Measurements from ENCODE around the gene ACVR2B. TPM values are rescaled to one million over a fixed set of nuclear protein-coding genes. Genes with fewer than 3 reads are reported as not detected.

The ACVR2B gene
- polyA plus RNA-seq, 1 donor from 2014 or later: 33.3 TPM

DNA sequence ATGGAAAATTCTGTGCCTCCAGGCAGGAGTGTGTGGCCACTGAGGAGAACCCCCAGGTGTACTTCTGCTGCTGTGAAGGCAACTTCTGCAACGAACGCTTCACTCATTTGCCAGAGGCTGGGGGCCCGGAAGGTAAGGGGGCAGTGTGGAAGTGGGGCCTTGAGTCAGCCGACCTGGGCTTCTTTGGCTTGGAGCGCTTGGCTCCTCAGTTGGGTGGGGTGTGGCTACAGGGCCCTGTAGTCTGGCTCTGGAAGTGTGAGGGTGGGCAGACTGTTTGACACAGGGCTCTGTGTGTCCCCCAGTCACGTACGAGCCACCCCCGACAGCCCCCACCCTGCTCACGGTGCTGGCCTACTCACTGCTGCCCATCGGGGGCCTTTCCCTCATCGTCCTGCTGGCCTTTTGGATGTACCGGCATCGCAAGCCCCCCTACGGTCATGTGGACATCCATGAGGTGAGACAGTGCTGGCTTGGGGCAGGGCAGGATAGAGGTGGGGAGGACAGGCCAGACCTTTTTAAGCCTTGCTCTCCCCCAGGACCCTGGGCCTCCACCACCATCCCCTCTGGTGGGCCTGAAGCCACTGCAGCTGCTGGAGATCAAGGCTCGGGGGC, 24.3 kb downstream of the ACVR2B start:
- H3K36me3 ChIP-seq (ENCODE audit: insufficient read depth, low read length): peaks cover 4% of the 10 kb centered on the region

GRCh38 chr3:38478901-38479300, 25.2 kb downstream of the ACVR2B start:
- H3K9me2 ChIP-seq (ENCODE audit: insufficient read depth, low read length): no peaks in the 10 kb centered on the region
- H3K4me3 ChIP-seq (ENCODE audit: low read length): no peak overlapping the region
- no peaks in the 10 kb centered on the region for H3F3A ChIP-seq (ENCODE audit: insufficient read depth, low read length, poor library complexity, severe bottlenecking)
- peaks cover 4% of the 10 kb centered on the region for H3K36me3 ChIP-seq (ENCODE audit: insufficient read depth, low read length)
- H4K20me1 ChIP-seq (ENCODE audit: insufficient read depth): peaks cover 5% of the 10 kb centered on the region
- H3K9ac ChIP-seq (ENCODE audit: low read length): no peak overlapping the region
- no peaks in the 10 kb centered on the region for H3K27me3 ChIP-seq (ENCODE audit: insufficient read depth, low read depth, low read length)
- H3K27ac ChIP-seq (ENCODE audit: low read length): no peak overlapping the region
- TF ChIP-seq EZH2 (IDR thresholded peaks at IDR 0.05; ENCODE audit: borderline replicate concordance, insufficient read depth, low read length, poor library complexity, severe bottlenecking) (no peak), TAF1 (IDR thresholded peaks at IDR 0.05; ENCODE audit: low read depth) (no peak), RAD21 (conservative IDR thresholded peaks at IDR 0.05) (no peak)
- H3K4me2 ChIP-seq (ENCODE audit: low read length): no peak overlapping the region
- H2AFZ ChIP-seq (ENCODE audit: low read depth, low read length): no peak overlapping the region
- peaks cover 24% of the 10 kb centered on the region for H3K79me2 ChIP-seq (replicated peaks; ENCODE audit: insufficient read depth, low read length)
- no peaks in the 10 kb centered on the region for H3K9me3 ChIP-seq (ENCODE audit: low read length)

More for the DNA sequence above, 24.3 kb downstream of the ACVR2B start:
- H3K4me2 ChIP-seq (ENCODE audit: low read length): no peak overlapping the region
- no peak for TF ChIP-seq POLR2AphosphoS5 (IDR thresholded peaks at IDR 0.05)
- TF ChIP-seq TAF1 (IDR thresholded peaks at IDR 0.05; ENCODE audit: low read depth): no peak
- H3K27ac ChIP-seq (ENCODE audit: low read length): no peak overlapping the region
- no peaks in the 10 kb centered on the region for H3K9me3 ChIP-seq (ENCODE audit: low read length)
- no peak overlapping the region for H3K9ac ChIP-seq (ENCODE audit: low read length)
- H3K27me3 ChIP-seq (ENCODE audit: insufficient read depth, low read depth, low read length): no peaks in the 10 kb centered on the region
- no peaks in the 10 kb centered on the region for H3K9me2 ChIP-seq (ENCODE audit: insufficient read depth, low read length)
- no peaks in the 10 kb centered on the region for H3F3A ChIP-seq (ENCODE audit: insufficient read depth, low read length, poor library complexity, severe bottlenecking)
- no peak overlapping the region for H2AFZ ChIP-seq (ENCODE audit: low read depth, low read length)
- H4K20me1 ChIP-seq (ENCODE audit: insufficient read depth): peaks cover 5% of the 10 kb centered on the region
- H3K79me2 ChIP-seq (replicated peaks; ENCODE audit: insufficient read depth, low read length): peaks cover 34% of the 10 kb centered on the region
- no peak overlapping the region for H3K4me3 ChIP-seq (ENCODE audit: low read length)

- Histone ChIP-seq H3K4me2 (ENCODE audit: low read length) (no peak overlapping the region), H3K27me3 (ENCODE audit: insufficient read depth, low read depth, low read length) (no peaks in the 10 kb centered on the region), H4K20me1 (ENCODE audit: insufficient read depth) (peaks cover 5% of the 10 kb centered on the region), H3F3A (ENCODE audit: insufficient read depth, low read length, poor library complexity, severe bottlenecking) (no peaks in the 10 kb centered on the region), H2AFZ (ENCODE audit: low read depth, low read length) (no peak overlapping the region), H3K9me2 (ENCODE audit: insufficient read depth, low read length) (no peaks in the 10 kb centered on the region), H3K4me3 (ENCODE audit: low read length) (no peak overlapping the region), H3K27ac (ENCODE audit: low read length) (no peak overlapping the region), H3K79me2 (replicated peaks; ENCODE audit: insufficient read depth, low read length) (peaks cover 18% of the 10 kb centered on the region), H3K36me3 (ENCODE audit: insufficient read depth, low read length) (peaks cover 4% of the 10 kb centered on the region), H3K9ac (ENCODE audit: low read length) (no peak overlapping the region), H3K9me3 (ENCODE audit: low read length) (no peaks in the 10 kb centered on the region)
- TF ChIP-seq, protein P1, sequence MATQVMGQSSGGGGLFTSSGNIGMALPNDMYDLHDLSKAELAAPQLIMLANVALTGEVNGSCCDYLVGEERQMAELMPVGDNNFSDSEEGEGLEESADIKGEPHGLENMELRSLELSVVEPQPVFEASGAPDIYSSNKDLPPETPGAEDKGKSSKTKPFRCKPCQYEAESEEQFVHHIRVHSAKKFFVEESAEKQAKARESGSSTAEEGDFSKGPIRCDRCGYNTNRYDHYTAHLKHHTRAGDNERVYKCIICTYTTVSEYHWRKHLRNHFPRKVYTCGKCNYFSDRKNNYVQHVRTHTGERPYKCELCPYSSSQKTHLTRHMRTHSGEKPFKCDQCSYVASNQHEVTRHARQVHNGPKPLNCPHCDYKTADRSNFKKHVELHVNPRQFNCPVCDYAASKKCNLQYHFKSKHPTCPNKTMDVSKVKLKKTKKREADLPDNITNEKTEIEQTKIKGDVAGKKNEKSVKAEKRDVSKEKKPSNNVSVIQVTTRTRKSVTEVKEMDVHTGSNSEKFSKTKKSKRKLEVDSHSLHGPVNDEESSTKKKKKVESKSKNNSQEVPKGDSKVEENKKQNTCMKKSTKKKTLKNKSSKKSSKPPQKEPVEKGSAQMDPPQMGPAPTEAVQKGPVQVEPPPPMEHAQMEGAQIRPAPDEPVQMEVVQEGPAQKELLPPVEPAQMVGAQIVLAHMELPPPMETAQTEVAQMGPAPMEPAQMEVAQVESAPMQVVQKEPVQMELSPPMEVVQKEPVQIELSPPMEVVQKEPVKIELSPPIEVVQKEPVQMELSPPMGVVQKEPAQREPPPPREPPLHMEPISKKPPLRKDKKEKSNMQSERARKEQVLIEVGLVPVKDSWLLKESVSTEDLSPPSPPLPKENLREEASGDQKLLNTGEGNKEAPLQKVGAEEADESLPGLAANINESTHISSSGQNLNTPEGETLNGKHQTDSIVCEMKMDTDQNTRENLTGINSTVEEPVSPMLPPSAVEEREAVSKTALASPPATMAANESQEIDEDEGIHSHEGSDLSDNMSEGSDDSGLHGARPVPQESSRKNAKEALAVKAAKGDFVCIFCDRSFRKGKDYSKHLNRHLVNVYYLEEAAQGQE (IDR thresholded peaks at IDR 0.05; ENCODE audit: borderline replicate concordance): no peak
- peak; percentile 90 for TF ChIP-seq RAD21 (conservative IDR thresholded peaks at IDR 0.05)
- TF ChIP-seq POLR2AphosphoS5 (IDR thresholded peaks at IDR 0.05): no peak
- TF ChIP-seq EZH2 (IDR thresholded peaks at IDR 0.05; ENCODE audit: borderline replicate concordance, insufficient read depth, low read length, poor library complexity, severe bottlenecking): no peak
- no peak for TF ChIP-seq MXI1 (conservative IDR thresholded peaks at IDR 0.05; ENCODE audit: poor library complexity, severe bottlenecking)
- TF ChIP-seq CTCF (IDR thresholded peaks at IDR 0.05; ENCODE audit: poor library complexity, severe bottlenecking): peak; percentile 88
- no peak for TF ChIP-seq TAF1 (IDR thresholded peaks at IDR 0.05; ENCODE audit: low read depth)
- TF ChIP-seq EP300 (conservative IDR thresholded peaks at IDR 0.05; ENCODE audit: poor library complexity, severe bottlenecking): no peak
- TF ChIP-seq SMC3 (conservative IDR thresholded peaks at IDR 0.05; ENCODE audit: poor library complexity): peak; percentile 84
Measured at GRCh38 chr3:38479431-38480092, 25.9 kb downstream of the ACVR2B start.
